ENCODE results near the gene NEMP2. TPM values are rescaled to one million over a fixed set of nuclear protein-coding genes. Genes with fewer than 3 reads are reported as not detected.

The NEMP2 gene
- total and polyA plus RNA-seq, 2 experiments from 2014 or later, result 3.2 to 9.9 TPM

DNA sequence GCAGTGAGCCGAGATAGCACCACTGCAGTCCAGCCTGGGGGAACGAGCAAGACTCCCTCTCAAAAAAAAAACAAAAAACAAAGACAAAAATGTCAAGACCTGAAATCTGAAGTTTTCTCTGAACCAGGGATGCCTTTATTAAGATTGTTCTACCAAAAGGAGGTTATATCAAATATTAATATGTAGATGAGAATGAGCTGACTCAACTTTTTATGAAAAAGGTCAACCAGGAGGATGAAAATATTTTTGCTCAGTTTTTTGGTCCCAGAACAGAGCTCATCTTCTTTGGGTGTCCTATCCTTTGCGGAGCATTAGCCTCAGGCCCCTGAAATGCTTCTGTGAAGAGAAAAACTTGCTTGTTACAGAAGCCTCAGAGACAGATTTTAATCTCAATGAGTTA, 44.0 kb downstream of the NEMP2 start:
- no peak for DNase-seq (ENCODE audit: low spot score)
- Histone ChIP-seq H3K4me1 (ENCODE audit: insufficient read depth) (no peaks in the 10 kb centered on the region), H3K4me2 (no peak overlapping the region), H3K27me3 (no peaks in the 10 kb centered on the region), H2AFZ (no peak overlapping the region), H4K20me1 (ENCODE audit: insufficient read depth, poor library complexity, severe bottlenecking) (no peaks in the 10 kb centered on the region), H3K9me3 (ENCODE audit: low read depth) (peaks cover 4% of the 10 kb centered on the region), H3K27ac (no peak overlapping the region), H3K79me2 (no peaks in the 10 kb centered on the region), H3K4me3 (no peak overlapping the region), H3K36me3 (replicated peaks; ENCODE audit: insufficient read depth, low read depth) (no peaks in the 10 kb centered on the region), H3K9me2 (replicated peaks; ENCODE audit: insufficient read depth) (no peaks in the 10 kb centered on the region)
- no peak for TF ChIP-seq EZH2phosphoT487 (IDR thresholded peaks at IDR 0.05; ENCODE audit: low read depth, severe bottlenecking, unreplicated experiment)
- TF ChIP-seq, protein P1, sequence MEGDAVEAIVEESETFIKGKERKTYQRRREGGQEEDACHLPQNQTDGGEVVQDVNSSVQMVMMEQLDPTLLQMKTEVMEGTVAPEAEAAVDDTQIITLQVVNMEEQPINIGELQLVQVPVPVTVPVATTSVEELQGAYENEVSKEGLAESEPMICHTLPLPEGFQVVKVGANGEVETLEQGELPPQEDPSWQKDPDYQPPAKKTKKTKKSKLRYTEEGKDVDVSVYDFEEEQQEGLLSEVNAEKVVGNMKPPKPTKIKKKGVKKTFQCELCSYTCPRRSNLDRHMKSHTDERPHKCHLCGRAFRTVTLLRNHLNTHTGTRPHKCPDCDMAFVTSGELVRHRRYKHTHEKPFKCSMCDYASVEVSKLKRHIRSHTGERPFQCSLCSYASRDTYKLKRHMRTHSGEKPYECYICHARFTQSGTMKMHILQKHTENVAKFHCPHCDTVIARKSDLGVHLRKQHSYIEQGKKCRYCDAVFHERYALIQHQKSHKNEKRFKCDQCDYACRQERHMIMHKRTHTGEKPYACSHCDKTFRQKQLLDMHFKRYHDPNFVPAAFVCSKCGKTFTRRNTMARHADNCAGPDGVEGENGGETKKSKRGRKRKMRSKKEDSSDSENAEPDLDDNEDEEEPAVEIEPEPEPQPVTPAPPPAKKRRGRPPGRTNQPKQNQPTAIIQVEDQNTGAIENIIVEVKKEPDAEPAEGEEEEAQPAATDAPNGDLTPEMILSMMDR (IDR thresholded peaks at IDR 0.05; ENCODE audit: poor library complexity), result no peak
- TF ChIP-seq EZH2 (IDR thresholded peaks at IDR 0.05; ENCODE audit: borderline replicate concordance), result no peak
- 72% methylated on average over 3 of the region's 3 CpGs for WGBS (ENCODE audit: low lambda C conversion rate, missing lambda C conversion rate)

DNA sequence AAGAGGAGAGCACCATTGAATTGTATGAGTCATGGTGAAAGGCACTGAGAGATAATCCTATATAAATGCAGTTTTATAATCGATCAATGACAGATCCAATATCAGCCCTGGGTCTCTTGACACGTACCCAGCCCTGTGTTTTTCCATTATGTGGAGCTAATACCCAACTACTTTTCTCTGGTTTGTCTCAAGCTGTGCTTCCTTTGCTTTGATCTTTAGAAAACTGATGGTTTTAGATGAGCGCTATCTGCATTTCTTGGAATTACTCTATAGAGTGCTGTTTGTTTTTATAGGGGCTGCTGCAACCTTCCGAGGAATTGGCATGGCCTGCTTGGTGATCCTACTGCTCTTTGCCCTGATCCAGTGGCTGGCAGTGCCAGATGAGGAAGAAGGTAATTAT, 45.0 kb downstream of the NEMP2 start:
- no peaks in the 10 kb centered on the region for H3K9me2 ChIP-seq (replicated peaks; ENCODE audit: insufficient read depth)
- TF ChIP-seq, protein P1 (IDR thresholded peaks at IDR 0.05; ENCODE audit: poor library complexity), result no peak
- no peak for TF ChIP-seq EZH2phosphoT487 (IDR thresholded peaks at IDR 0.05; ENCODE audit: low read depth, severe bottlenecking, unreplicated experiment)
- no peak for TF ChIP-seq EZH2 (IDR thresholded peaks at IDR 0.05; ENCODE audit: borderline replicate concordance)
- H3K79me2 ChIP-seq, result no peaks in the 10 kb centered on the region
- no peaks in the 10 kb centered on the region for H3K36me3 ChIP-seq (replicated peaks; ENCODE audit: insufficient read depth, low read depth)
- H3K4me1 ChIP-seq (ENCODE audit: insufficient read depth), result no peaks in the 10 kb centered on the region
- 66% methylated on average over 4 of the region's 4 CpGs for WGBS (ENCODE audit: low lambda C conversion rate, missing lambda C conversion rate)
- no peak overlapping the region for H3K4me3 ChIP-seq
- no peak for DNase-seq (ENCODE audit: low spot score)
- no peak overlapping the region for H2AFZ ChIP-seq
- H3K4me2 ChIP-seq, result no peak overlapping the region
- no peak overlapping the region for H3K27ac ChIP-seq
- H3K27me3 ChIP-seq, result no peaks in the 10 kb centered on the region
- H4K20me1 ChIP-seq (ENCODE audit: insufficient read depth, poor library complexity, severe bottlenecking), result no peaks in the 10 kb centered on the region
- H3K9me3 ChIP-seq (ENCODE audit: low read depth), result peaks cover 4% of the 10 kb centered on the region

DNA sequence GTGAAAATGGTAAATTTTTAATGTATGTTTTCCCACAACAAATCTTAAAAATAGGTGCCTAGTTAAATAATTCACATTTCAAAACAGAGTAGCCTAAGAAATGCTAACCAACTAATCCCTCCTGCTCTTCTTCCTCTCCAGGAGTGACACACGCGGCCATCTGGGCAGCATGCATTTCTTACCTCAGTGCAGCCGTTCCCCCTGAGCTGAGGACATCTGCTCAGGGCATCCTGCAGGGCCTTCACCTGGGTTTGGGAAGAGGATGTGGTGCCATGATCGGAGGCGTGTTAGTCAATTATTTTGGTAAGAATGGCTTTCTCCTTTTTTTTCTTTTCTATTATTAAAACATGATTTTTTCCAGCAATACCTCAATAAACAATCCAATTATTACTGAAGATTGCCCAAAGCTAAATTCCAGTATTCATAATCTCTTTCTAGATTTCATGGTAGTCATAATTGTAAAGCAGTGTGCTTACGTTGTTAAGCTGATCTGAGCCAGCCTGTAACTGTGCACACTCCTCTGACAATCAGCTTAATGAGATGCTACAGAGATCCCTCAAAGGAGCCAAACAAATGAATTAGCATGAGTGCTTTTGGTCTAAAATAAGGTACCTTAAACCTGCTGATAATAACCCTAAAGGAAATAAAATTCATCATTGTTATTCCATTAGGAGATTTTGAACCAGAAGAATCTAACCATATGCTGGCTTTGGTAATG, 45.8 kb downstream of the NEMP2 start:
- Histone ChIP-seq H3K27ac (no peak overlapping the region), H3K4me3 (no peak overlapping the region), H4K20me1 (ENCODE audit: insufficient read depth, poor library complexity, severe bottlenecking) (no peaks in the 10 kb centered on the region), H3K4me2 (no peak overlapping the region), H3K9me2 (replicated peaks; ENCODE audit: insufficient read depth) (no peaks in the 10 kb centered on the region), H2AFZ (no peak overlapping the region), H3K9me3 (ENCODE audit: low read depth) (peaks cover 4% of the 10 kb centered on the region), H3K36me3 (replicated peaks; ENCODE audit: insufficient read depth, low read depth) (no peaks in the 10 kb centered on the region), H3K27me3 (no peaks in the 10 kb centered on the region), H3K79me2 (no peaks in the 10 kb centered on the region), H3K4me1 (ENCODE audit: insufficient read depth) (no peaks in the 10 kb centered on the region)
- no peak for DNase-seq (ENCODE audit: low spot score)
- TF ChIP-seq EZH2 (IDR thresholded peaks at IDR 0.05; ENCODE audit: borderline replicate concordance) (no peak), EZH2phosphoT487 (IDR thresholded peaks at IDR 0.05; ENCODE audit: low read depth, severe bottlenecking, unreplicated experiment) (no peak)
- TF ChIP-seq, protein P1 (IDR thresholded peaks at IDR 0.05; ENCODE audit: poor library complexity), result no peak
- WGBS (ENCODE audit: low lambda C conversion rate, missing lambda C conversion rate), result 90% methylated on average over 6 of the region's 6 CpGs
